Ishikawa (cell line): ENCODE results near the gene SPTBN5.

ENCODE experiments used
- CEBPB ChIP-seq: IDR thresholded peaks from 2 replicates; pipeline ENCODE4 v1.6.1; 2012
- CREB1 ChIP-seq: IDR thresholded peaks from 2 replicates; pipeline ENCODE4 v1.6.1; 2012; ENCODE audit warnings: low read depth
- EGR1 ChIP-seq: IDR thresholded peaks from 2 replicates; pipeline ENCODE4 v1.6.1; 2012
- EP300 ChIP-seq: IDR thresholded peaks from 2 replicates; pipeline ENCODE4 v1.6.1; 2012; ENCODE audit warnings: borderline replicate concordance
- FOXM1 ChIP-seq: IDR thresholded peaks from 2 replicates; pipeline ENCODE4 v1.6.1; 2012; ENCODE audit warnings: low read depth, borderline replicate concordance
- MAX ChIP-seq: IDR thresholded peaks from 2 replicates; pipeline ENCODE4 v1.6.1; 2012
- NFIC ChIP-seq: IDR thresholded peaks from 2 replicates; pipeline ENCODE4 v1.6.1; 2012
- RAD21 ChIP-seq: IDR thresholded peaks from 2 replicates; pipeline ENCODE4 v1.6.1; 2012; ENCODE audit warnings: low read depth
- TAF1 ChIP-seq: IDR thresholded peaks from 2 replicates; pipeline ENCODE4 v1.6.1; 2012; ENCODE audit warnings: low read depth, mild to moderate bottlenecking
- TCF12 ChIP-seq: IDR thresholded peaks from 2 replicates; pipeline ENCODE4 v1.6.1; 2012; ENCODE audit warnings: low read depth
- TEAD4 ChIP-seq: IDR thresholded peaks from 2 replicates; pipeline ENCODE4 v1.6.1; 2012
- YY1 ChIP-seq: IDR thresholded peaks from 2 replicates; pipeline ENCODE4 v1.6.1; 2012; ENCODE audit warnings: low read depth
- ZBTB7A ChIP-seq: IDR thresholded peaks from 2 replicates; pipeline ENCODE4 v1.6.1; 2012; ENCODE audit warnings: low read depth
- TF ChIP-seq, protein P1 (sequence below): IDR thresholded peaks from 2 replicates; pipeline ENCODE4 v1.6.1; 2012
- TF ChIP-seq, protein P2 (sequence below): IDR thresholded peaks from 2 replicates; pipeline ENCODE4 v1.6.1; 2012; ENCODE audit warnings: low read depth, mild to moderate bottlenecking

Gene SPTBN5

DNA sequence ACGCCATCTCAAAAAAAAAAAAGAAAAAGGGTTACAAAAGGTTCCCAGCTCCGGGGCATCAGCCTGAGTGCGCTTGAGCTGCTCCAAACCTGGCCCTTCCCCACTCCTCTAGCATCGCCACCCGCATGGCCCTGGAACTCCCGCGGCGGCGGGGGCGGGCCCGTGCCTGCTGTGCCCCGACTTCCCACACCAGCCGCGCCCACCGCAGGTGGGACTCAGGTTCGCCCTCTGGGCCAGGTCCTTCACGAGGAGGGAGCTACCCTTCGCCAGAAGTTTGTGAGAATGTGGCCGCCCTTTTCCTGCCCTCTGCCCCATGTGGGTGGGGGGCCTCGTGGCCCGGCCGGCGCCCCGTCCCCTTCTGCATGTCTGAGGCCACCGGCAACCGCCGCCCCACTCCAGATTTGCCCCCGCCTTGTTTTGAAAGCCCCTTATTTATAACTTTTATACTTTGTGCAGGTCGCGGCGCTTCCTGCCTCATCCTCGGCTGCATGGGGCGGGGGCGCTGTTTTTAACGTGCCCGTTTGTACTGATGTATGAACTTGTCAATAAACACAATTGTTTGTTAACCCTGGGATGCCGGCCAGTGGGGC lies 66.5 kb downstream of the SPTBN5 start:
- TF ChIP-seq TCF12: peak; percentile 75; the same call in 1 of the 2 replicates
- TF ChIP-seq CEBPB: no peak
- TF ChIP-seq RAD21: no peak
- TF ChIP-seq YY1: no peak
- no peak; the same call in 1 of the 2 replicates for TF ChIP-seq NFIC
- TF ChIP-seq, protein P1, sequence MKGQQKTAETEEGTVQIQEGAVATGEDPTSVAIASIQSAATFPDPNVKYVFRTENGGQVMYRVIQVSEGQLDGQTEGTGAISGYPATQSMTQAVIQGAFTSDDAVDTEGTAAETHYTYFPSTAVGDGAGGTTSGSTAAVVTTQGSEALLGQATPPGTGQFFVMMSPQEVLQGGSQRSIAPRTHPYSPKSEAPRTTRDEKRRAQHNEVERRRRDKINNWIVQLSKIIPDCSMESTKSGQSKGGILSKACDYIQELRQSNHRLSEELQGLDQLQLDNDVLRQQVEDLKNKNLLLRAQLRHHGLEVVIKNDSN: no peak
- TF ChIP-seq TEAD4: peak; percentile 10; the same call in 1 of the 2 replicates
- peak; percentile 68; the same call in 1 of the 2 replicates for TF ChIP-seq EGR1
- TF ChIP-seq FOXM1: no peak
- peak; percentile 41; the same call in 1 of the 2 replicates for TF ChIP-seq EP300
- TF ChIP-seq TAF1: no peak
- peak; percentile 63 for TF ChIP-seq MAX
- TF ChIP-seq ZBTB7A: peak; percentile 90
- TF ChIP-seq, protein P2, sequence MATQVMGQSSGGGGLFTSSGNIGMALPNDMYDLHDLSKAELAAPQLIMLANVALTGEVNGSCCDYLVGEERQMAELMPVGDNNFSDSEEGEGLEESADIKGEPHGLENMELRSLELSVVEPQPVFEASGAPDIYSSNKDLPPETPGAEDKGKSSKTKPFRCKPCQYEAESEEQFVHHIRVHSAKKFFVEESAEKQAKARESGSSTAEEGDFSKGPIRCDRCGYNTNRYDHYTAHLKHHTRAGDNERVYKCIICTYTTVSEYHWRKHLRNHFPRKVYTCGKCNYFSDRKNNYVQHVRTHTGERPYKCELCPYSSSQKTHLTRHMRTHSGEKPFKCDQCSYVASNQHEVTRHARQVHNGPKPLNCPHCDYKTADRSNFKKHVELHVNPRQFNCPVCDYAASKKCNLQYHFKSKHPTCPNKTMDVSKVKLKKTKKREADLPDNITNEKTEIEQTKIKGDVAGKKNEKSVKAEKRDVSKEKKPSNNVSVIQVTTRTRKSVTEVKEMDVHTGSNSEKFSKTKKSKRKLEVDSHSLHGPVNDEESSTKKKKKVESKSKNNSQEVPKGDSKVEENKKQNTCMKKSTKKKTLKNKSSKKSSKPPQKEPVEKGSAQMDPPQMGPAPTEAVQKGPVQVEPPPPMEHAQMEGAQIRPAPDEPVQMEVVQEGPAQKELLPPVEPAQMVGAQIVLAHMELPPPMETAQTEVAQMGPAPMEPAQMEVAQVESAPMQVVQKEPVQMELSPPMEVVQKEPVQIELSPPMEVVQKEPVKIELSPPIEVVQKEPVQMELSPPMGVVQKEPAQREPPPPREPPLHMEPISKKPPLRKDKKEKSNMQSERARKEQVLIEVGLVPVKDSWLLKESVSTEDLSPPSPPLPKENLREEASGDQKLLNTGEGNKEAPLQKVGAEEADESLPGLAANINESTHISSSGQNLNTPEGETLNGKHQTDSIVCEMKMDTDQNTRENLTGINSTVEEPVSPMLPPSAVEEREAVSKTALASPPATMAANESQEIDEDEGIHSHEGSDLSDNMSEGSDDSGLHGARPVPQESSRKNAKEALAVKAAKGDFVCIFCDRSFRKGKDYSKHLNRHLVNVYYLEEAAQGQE: no peak
- no peak for TF ChIP-seq CREB1

DNA sequence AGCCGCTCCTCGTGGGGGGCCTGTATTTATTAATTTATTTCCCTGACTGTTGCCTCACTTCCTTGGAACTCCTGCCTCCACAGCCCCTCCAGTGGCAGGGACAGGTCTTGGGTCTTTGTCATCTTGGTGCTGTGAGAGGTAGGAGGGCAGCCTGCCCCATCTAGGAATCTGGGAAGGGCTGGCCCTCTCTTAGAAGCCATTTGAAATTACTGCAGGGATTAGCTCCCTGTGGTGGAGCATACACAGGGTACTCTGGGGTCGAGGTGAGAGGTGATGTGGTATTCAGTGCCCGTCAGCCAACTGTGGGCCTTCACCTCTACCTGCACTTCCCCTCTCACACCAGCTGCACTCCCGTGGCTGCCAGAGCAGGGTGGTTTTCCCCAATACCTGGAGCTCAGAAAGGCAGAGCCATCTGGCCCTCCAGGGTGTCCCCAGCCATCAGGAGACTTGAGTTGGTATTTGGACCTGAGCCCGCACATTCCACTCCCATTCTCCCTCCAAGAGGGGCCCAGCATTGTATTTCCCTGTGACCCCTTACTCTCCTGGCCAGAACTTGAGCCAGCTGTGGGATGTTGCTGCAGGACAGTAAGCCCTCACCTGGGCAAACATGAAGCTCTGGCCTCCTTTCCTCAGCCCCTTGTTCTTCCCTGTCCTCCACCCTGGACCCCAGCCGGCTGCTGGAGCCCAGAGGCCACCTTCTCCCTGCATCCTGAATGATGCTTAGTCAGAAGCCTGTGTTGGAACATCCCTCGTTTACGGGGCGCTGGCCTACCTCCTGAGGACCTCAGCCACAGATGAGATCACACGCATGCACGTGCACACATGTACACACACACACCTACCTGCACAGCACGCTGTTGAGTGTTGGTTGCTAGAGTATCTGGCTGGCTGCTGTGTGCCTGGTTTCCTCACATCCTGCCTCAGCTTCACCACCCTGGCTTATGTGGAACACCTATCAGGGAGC lies 68.0 kb downstream of the SPTBN5 start:
- TF ChIP-seq MAX: peak; percentile 15; the same call in 1 of the 2 replicates
- TF ChIP-seq TCF12: peak; percentile 79
- TF ChIP-seq CEBPB: no peak
- peak; percentile 60; the same call in 1 of the 2 replicates for TF ChIP-seq EP300
- TF ChIP-seq NFIC: peak; percentile 71
- TF ChIP-seq ZBTB7A: peak; percentile 52; the same call in 1 of the 2 replicates
- no peak for TF ChIP-seq CREB1
- peak; percentile 68; the same call in 1 of the 2 replicates for TF ChIP-seq TEAD4

GRCh38 chr15:41825145-41825544 lies 68.7 kb downstream of the SPTBN5 start:
- no peak for TF ChIP-seq CEBPB
- TF ChIP-seq, protein P1: no peak
- TF ChIP-seq FOXM1: no peak
- TF ChIP-seq ZBTB7A: no peak
- TF ChIP-seq NFIC: no peak
- TF ChIP-seq, protein P2: no peak
- no peak for TF ChIP-seq TCF12
- TF ChIP-seq YY1: no peak
- TF ChIP-seq EP300: no peak
- TF ChIP-seq TAF1: no peak
- no peak for TF ChIP-seq RAD21
- TF ChIP-seq MAX: no peak
- TF ChIP-seq EGR1: no peak
- no peak for TF ChIP-seq TEAD4
- TF ChIP-seq CREB1: no peak

- no peak for TF ChIP-seq TEAD4
Measured at GRCh38 chr15:41824062-41824745, 69.6 kb downstream of the SPTBN5 start.
